Heart left ventricle (tissue), 16 donors: ENCODE results near the gene SMARCA2. TPM values are rescaled to one million over a fixed set of nuclear protein-coding genes. Genes with fewer than 3 reads are reported as not detected.
A peak's percentile ranks its signal among the peaks of the same experiment; 100 is the strongest.
"Not testable (repeated sequence)": the region's sequence is repeated elsewhere in the genome, so short reads cannot be mapped to it uniquely, and the experiment has no call there.

Experiments used
- ATAC-seq, 4 donors: fragments of 200-7000 bp; cut with Tn5 transposase; one replicate each; pipeline ENCODE4 v1.9.1; 2020 to 2022; ENCODE audit warnings: moderate library complexity in 4 of 4, mild to moderate bottlenecking in 3 of 4, moderate number of reproducible peaks in 1 of 4
- DNase-seq, 5 donors: peaks; one replicate each; pipeline ENCODE4 v3.0.0-alpha.2; 2020
- H3K27ac ChIP-seq, 12 donors: fragments of 200-600 bp; sonication (generic) in 4 of 12; one replicate each; pipeline versions ENCODE4 v1.5.0 to v1.8.0; 2016 to 2022; ENCODE audit warnings: mild to moderate bottlenecking in 2 of 12
- H3K27me3 ChIP-seq, 9 donors: fragments of 200-600 bp; sonication (generic) in 2 of 9; one replicate each; pipeline versions ENCODE4 v1.5.1 to v1.8.0; 2016 to 2022; ENCODE audit warnings: mild to moderate bottlenecking in 3 of 9
- H3K36me3 ChIP-seq, 9 donors: fragments of 200-600 bp; sonication (generic) in 2 of 9; one replicate each; pipeline versions ENCODE4 v1.5.0 to v1.8.0; 2018 to 2022; ENCODE audit warnings: mild to moderate bottlenecking in 2 of 9
- H3K4me1 ChIP-seq, 12 donors: fragments of 200-600 bp; sonication (generic) in 4 of 12; one replicate each; pipeline versions ENCODE4 v1.5.0 to v1.8.0; 2016 to 2022; ENCODE audit warnings: mild to moderate bottlenecking in 3 of 12
- H3K4me3 ChIP-seq, 12 donors: fragments of 200-600 bp; sonication (generic) in 4 of 12; one replicate each; pipeline versions ENCODE4 v1.5.0 to v1.8.0; 2017 to 2022; ENCODE audit warnings: mild to moderate bottlenecking in 9 of 12, moderate library complexity in 4 of 12
- H3K9me3 ChIP-seq, 12 donors: fragments of 200-600 bp; sonication (generic) in 4 of 12; one replicate each; pipeline versions ENCODE4 v1.5.0 to v1.8.0; 2016 to 2022; ENCODE audit warnings: mild to moderate bottlenecking in 1 of 12
- CTCF ChIP-seq, 12 donors: fragments of 200-600 bp; sonication (generic) in 4 of 12; IDR thresholded peaks; one replicate each; pipeline versions ENCODE4 v1.5.0 to v1.8.0; 2018 to 2022; ENCODE audit warnings: antibody characterized with exemption in 12 of 12, mild to moderate bottlenecking in 5 of 12
- POLR2A ChIP-seq, 2 donors: fragments of 450-650 bp; IDR thresholded peaks; one replicate each; pipeline ENCODE4 v1.6.1; 2017; ENCODE audit warnings: antibody characterized with exemption in 2 of 2, mild to moderate bottlenecking in 2 of 2, moderate library complexity in 2 of 2
- WGBS, 4 donors: extraction: QIAGEN DNeasy Blood & Tissue Kit in 2 of 4; methylation state at CpG; one replicate each; pipeline versions ENCODE4 v1.1.5 to v1.1.7; 2013 to 2018; 5-methylcytosine and 5-hydroxymethylcytosine counted together
- intact Hi-C, 10 donors: fragments of 100-400 bp; cut with DNase I; formaldehyde crosslinking; loops; one replicate each; pipeline versions ENCODE4 v1.11.1 to v1.14.2; 2022
- polyA plus RNA-seq, 2 donors: library from polyadenylated mRNA; stranded (reverse); fragments of 200-250 nt; gene quantifications; one replicate each; pipeline ENCODE4 v1.2.3, GENCODE V29; 2013
- total RNA-seq, 9 donors: library from RNA; depleted of rRNA in 2 of 9; stranded (reverse); fragments of >200 nt in 2 of 9; fragmentation: NEBNext Ultra II Directional in 3 of 9; extraction: Animal tissue kit (Norgen Biotek cat#: 25700) in 3 of 9; gene quantifications; one replicate each; pipeline versions ENCODE4 v1.1.0 to v1.2.4, GENCODE V29; 2016 to 2023
- donor health status: ischemic (EF 13 %, LVEDD 7.1; RV severe dilation, severe dysfunction).
- donor health status: healthy with polysubstance abuse.
- donor health status: DM: no; HTN: yes; CAD: no.
- donor health status: DM: no; HTN: no; CAD: no.
- donor health status: ischemic (EF 25% LVEDD 6.9; RV normal size, moderate dysfunction).
- donor health status: ischemic (EF 25% LVEDD 5.7; RV mildly dilated, moderate dysfunction).
- donor health status: healthy.
- donor health status: DM: yes; HTN: yes; CAD: no.
- donor health status: ischemic (EF 35%, LVEDD 5.7; RV mildly dilated, moderate dysfunction).
- donor health status: nonischemic (EF 11% LVEDD 7.7; RV severe dilation, severe dysfunction).
- donor health status: DM: yes; HTN: yes; CAD: no.
- donor health status: PGD.
- donor health status: ischemic (EF 29% LVEDD 5.4; RV normal size, mild dysfunction).
- donor health status: nonischemic (EF 23%, LVEDD 6.1; RV moderate dilation, normal function).

The SMARCA2 gene
- total and polyA plus RNA-seq, 11 donors, result 29.3 to 149 (median 103) TPM

DNA sequence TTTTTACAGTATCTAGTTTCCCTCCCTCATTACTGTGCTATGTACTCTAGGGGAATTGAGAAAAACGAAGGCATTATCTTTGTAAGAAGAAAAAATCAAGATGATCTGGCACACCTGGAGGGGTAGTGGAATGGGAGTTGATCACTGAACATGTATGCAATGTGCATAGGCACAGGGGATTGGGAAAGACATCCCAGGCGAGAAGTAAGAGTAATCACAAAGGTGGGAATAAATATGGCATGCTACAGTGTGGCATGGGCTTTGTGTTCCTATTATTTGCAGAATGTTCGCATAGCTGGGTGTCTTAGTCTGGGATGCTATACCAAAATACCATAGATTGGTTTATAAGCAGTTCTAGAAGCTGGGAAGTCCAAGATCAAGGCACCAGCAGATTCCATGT lies 130.6 kb downstream of the SMARCA2 start:
- DNase-seq (no peak), ATAC-seq (no peak)
- TF ChIP-seq POLR2A (IDR thresholded peaks at IDR 0.05), result no peak
- no peak for TF ChIP-seq CTCF (IDR thresholded peaks at IDR 0.05)
- H3K36me3 ChIP-seq, result peaks cover 0 to 19% (median 3%) of the 10 kb centered on the region in 9 donors
- H3K4me3 ChIP-seq, result no peak overlapping the region
- H3K9me3 ChIP-seq, result no peaks in the 10 kb centered on the region
- H3K4me1 ChIP-seq, result peaks cover 0 to 24% (median 14%) of the 10 kb centered on the region in 12 donors
- H3K27me3 ChIP-seq, result no peaks in the 10 kb centered on the region
- intact Hi-C loops, result loop anchor here in 4 of 10 donors (10.0 kb wide), 4 partner anchors 89 to 669 kb away; no protein-coding TSS in a partner anchor
- 88 to 93% (median 89%) methylated on average over 3 of the region's 3 CpGs for WGBS, 4 donors
- no peak overlapping the region for H3K27ac ChIP-seq

DNA sequence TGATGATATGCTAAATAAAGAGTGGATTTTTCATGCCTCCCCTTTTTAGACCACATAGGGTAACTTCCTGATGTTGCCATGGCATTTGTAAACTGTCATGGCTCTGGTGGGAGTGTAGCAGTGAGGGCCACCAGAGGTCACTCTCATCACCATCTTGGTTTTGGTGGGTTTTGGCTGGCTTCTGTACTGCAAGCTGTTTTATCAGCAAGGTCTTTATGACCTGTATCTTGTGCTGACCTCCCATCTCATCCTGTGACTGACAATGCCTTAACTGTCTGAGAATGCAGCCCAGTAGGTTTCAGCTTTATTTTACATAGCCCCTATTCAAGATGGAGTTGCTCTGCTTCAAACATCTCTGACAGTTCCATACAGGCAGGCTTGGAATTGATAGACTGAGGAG lies 131.6 kb downstream of the SMARCA2 start:
- TF ChIP-seq CTCF (IDR thresholded peaks at IDR 0.05), result peak in 8 of 12 donors; percentile 16 to 53 (median 28)
- not testable (repeated sequence) for H3K4me3 ChIP-seq, H3K27me3 ChIP-seq, H3K27ac ChIP-seq, ATAC-seq, DNase-seq, H3K9me3 ChIP-seq
- peaks cover 0 to 17% (median 0%) of the 10 kb centered on the region in 9 donors for H3K36me3 ChIP-seq
- peaks cover 0 to 15% (median 7%) of the 10 kb centered on the region in 12 donors for H3K4me1 ChIP-seq
- intact Hi-C loops, result loop anchor here in 4 of 10 donors (10.0 kb wide), 4 partner anchors 88 to 668 kb away; no protein-coding TSS in a partner anchor

- ATAC-seq (no peak), DNase-seq (no peak)
- TF ChIP-seq POLR2A (IDR thresholded peaks at IDR 0.05), result no peak
- no peak for TF ChIP-seq CTCF (IDR thresholded peaks at IDR 0.05)
- peaks cover 0 to 16% (median 5%) of the 10 kb centered on the region in 12 donors for H3K4me1 ChIP-seq
- no peaks in the 10 kb centered on the region for H3K27me3 ChIP-seq
- H3K4me3 ChIP-seq, result no peak overlapping the region
- WGBS, 4 donors, result 91 to 99% (median 95%) methylated on average over 5 of the region's 5 CpGs
- H3K9me3 ChIP-seq, result no peaks in the 10 kb centered on the region
- no peak overlapping the region for H3K27ac ChIP-seq
- H3K36me3 ChIP-seq, result peaks cover 0 to 17% (median 0%) of the 10 kb centered on the region in 9 donors
- intact Hi-C loops, result loop anchor here in 2 of 10 donors (10.0 kb wide), 1 partner anchor 474 kb away; the partner anchor contains the start of gene VLDLR (in 2 of the 2)
Observed at GRCh38 chr9:2150338-2150737, 135.2 kb downstream of the SMARCA2 start.

DNA sequence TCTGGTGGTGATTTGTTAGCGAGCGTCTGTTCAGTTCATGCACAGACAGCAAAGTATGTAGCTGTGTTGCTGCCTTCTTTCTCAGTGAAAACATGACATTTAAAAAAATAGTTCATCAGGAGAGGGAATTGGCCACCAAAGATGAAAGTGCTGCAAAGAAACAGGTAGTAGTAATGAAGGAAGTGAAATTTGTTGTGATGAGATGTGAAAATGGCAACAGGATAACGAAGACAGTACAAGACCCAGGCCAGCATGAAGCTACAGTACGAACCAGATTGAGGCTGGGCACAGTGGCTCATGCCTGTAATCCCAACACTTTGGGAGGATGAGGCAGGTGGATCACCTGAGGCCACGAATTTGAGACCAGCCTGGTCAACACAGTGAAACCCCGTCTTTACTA lies 136.0 kb downstream of the SMARCA2 start:
- Histone ChIP-seq H3K36me3 (peaks cover 0 to 17% (median 0%) of the 10 kb centered on the region in 9 donors), H3K4me1 (peaks cover 0 to 14% (median 5%) of the 10 kb centered on the region in 12 donors), H3K4me3 (no peak overlapping the region), H3K9me3 (no peaks in the 10 kb centered on the region), H3K27ac (no peak overlapping the region), H3K27me3 (no peaks in the 10 kb centered on the region)
- TF ChIP-seq CTCF (IDR thresholded peaks at IDR 0.05) (no peak), POLR2A (IDR thresholded peaks at IDR 0.05) (no peak)
- ATAC-seq, result no peak
- intact Hi-C loops, result loop anchor here in 2 of 10 donors (10.0 kb wide), 1 partner anchor 474 kb away; the partner anchor contains the start of gene VLDLR (in 2 of the 2)
- no peak for DNase-seq
- WGBS, 4 donors, result 87 to 98% (median 93%) methylated on average over 6 of the region's 6 CpGs
